NK-92 (cell line): ENCODE data around the gene ACSM6.

Experiments
- DNase-seq: peaks from one replicate; lab custom pipeline; 2025; ENCODE audit not compliant: unreplicated experiment; lab: John Stamatoyannopoulos, UW

Gene ACSM6

DNA sequence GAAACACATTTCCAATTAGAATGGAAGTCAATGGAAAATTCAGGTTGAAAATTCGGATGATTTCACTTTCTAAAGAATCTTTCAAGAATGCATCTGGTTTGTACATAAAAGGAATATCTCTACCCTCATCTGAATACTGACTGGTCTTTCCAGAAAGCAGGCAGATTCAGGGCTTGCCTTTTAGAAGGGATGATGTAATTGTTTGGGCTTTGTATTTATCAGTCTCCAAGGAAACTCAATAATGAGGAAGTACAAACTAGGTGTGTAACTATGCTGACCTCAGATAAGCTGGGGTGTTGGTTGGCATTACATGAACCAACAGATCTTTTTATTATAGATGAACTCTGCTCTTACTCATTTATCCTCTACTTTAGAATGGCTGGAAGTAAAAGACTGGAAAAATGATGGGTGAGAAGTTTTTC, 72.6 kb downstream of the ACSM6 start:
- no peak for DNase-seq

DNA sequence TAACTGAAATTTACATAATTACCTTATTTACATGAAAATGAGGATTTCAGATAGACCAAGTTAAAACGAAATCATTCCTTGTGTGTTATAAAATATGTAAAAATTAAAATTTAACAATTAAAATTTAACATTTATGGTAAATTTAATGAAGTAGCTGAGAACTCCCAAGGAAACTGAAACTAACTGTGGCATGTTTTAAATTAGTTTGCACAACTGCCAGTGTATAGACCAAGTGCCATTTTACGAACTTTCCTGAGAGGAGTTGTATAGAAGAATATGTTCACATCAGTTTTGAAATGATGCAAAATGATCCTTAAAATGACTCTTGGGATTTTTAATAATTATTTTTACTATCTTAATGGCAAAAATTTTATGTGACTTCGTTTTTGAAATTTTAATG, 73.2 kb downstream of the ACSM6 start:
- DNase-seq, result no peak

DNA sequence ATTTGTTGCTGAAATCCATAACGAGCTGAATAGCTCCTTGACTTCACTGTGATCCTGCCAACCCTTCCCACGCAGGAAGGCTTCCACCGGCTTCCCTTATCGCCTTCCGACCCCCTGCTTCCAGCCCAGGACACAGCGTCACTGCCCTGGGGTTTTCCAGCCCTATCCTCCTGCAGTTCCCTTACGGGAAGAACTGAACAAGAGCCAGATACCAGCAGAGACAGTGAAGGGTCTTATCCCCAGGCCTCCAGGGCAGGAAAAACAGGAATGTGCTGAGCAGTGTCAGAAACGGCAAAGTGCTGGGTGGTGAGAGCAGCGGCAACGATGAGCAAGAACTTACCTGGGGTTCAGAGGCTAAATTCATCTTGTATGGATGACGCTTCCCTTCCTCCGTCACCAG, 74.4 kb downstream of the ACSM6 start:
- no peak for DNase-seq

DNA sequence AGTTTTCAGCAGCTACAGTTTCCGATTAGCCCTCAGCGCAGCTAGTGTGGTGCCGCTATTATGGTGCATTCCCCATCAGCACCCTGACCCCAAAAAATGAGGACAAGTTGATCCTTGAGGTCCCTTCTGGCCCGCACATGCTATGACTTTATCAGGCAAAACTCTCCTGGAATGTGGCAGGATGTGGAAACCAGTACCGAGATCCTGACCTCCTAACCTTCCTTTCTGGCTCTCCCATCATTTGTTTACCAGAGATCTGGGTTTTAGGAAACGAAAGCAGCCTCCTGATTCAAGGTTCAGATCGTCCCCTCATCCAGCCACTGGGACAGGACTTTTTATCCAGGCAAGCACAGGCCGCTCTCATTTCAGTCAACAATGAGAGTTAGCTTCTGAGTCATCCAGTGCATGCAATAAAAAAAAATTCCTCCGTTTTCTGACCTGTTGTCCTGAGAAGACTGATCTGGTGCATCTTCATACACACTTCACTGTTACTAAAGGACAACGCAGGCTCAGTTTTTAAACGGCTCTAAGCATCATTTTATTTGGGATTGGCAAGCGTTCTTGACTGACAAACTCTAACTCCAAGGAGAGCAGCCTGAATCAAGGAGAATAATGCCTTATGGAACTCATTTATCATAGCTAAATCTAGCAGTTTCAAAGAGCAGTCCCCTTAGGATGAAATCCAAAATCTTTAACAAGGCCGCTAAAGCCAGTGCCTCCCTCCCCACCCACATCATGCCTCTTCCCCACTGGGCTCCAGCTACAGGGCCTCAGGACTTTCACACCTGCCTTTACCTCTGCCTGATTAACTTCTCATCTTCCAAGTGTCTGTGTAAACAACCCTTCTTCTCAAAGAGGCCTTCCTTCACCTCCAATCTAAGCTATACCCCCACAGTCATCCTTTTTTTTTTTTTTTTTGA, 79.6 kb downstream of the ACSM6 start:
- no peak for DNase-seq

DNA sequence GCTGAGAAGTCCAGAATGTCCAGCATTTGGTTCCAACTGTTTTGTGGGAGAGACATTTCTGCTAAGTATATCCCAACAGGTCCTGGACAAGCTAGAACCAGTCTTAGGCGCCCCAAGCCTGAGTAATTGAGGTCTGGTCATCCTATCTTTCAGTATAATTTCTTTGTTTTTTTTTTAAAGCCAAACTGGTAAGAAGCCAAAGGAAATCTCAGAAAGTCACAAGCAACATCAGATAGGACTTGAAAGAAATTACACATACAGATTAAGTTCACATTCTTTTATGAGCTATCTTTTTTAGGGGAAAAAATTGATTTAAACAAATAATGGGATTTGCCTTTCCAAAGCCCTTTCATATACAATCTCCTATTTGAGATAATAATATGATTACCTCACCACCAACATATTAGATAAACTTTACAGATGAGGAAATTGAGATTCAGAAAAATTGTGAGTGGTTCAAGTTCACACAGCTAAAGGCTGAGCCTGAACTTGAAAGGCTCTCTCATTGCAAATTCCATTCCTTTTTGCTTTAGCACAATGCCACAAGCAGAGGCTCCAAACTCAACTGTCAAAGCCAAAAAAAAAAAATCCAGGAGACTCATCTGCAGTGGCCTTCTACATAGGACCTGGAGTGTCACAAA, 81.8 kb downstream of the ACSM6 start:
- DNase-seq, result no peak

DNA sequence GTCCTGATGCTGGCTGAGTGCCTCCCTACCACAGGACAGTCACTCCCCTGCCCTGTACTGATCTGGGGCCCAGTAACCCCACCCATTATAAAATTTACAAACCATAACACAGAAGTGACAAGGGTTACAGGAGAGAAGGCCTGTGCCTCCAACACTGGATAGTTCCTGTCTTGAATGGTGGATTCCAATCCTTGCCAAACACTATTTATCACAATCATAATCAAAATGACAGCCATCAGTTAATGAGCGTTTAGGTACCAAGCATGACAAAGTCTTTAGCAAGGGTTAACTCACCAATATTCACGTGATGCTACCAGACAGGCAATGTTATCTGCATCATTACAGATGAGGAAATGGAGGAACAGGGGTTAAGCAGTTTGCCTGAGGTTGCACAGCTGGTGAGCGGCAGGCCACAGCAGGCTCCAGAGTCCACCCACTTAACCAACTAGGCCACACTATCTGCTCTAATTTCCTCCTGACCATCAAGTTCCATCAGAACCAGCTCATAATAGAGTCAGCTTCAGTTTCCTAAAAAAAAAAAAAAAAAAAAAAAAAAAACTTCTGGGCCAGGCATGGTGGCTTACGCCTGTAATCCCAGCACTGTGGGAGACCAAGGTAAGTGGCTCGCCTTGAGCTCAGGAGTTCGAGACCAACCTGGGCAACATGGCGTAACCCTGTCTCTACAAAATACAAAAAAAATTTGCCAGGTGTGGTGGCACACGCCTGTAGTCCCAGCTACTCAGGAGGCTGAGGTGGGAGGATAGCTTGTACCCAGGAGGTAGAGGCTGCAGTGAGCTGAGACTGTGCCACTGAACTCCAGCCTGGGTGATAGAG, 82.5 kb downstream of the ACSM6 start:
- DNase-seq, result no peak

DNA sequence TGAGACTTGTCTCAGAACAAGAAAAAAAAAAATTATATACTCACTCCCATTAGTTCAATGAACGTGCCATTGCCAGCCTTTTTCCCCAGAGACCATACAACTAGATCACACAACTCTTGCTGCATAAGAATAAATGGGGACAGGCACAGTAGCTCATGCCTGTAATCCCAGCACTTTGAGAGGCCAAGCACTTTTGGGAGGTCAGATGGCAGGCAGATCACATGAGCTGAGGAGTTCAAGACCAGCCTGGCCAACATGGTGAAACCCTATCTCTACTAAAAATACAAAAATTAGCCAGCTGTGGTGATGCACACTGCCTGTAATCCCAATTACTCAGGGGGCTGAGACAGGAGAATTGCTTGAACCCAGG, 83.1 kb downstream of the ACSM6 start:
- DNase-seq, result no peak

DNA sequence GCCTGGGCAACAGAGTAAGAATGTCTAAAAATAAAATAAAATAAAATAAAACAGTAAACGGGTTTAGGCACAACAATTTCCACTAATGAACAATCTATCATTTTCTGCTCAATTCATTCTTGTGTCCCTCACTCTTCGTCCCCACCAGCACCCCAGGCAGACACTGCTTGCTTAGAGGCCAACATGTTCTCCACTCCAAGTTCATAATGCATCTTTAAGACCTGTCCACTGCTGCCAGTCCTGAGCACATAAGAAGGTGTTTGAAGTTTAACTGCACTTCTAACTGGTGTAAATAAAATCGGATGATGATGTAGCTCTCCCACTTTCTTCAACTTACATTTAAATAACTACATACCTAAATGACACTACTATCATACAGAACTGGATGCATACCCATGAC, 83.6 kb downstream of the ACSM6 start:
- DNase-seq, result no peak
